WI38 (cell line): ENCODE results near the gene PRG2.
"Not testable (repeated sequence)": the region's sequence is repeated elsewhere in the genome, so short reads cannot be mapped to it uniquely, and the experiment has no call there.

ENCODE experiments used
- H3K4me3 ChIP-seq: 2 replicates; pipeline ENCODE4 v1.5.1; 2011; ENCODE audit warnings: low read depth, mild to moderate bottlenecking, control low read depth, low read length
- TF ChIP-seq, protein P1 (sequence below): IDR thresholded peaks from 2 replicates; pipeline ENCODE4 v1.5.1; 2012; ENCODE audit warnings: low read depth, mild to moderate bottlenecking, control low read depth, low read length

The PRG2 gene

DNA sequence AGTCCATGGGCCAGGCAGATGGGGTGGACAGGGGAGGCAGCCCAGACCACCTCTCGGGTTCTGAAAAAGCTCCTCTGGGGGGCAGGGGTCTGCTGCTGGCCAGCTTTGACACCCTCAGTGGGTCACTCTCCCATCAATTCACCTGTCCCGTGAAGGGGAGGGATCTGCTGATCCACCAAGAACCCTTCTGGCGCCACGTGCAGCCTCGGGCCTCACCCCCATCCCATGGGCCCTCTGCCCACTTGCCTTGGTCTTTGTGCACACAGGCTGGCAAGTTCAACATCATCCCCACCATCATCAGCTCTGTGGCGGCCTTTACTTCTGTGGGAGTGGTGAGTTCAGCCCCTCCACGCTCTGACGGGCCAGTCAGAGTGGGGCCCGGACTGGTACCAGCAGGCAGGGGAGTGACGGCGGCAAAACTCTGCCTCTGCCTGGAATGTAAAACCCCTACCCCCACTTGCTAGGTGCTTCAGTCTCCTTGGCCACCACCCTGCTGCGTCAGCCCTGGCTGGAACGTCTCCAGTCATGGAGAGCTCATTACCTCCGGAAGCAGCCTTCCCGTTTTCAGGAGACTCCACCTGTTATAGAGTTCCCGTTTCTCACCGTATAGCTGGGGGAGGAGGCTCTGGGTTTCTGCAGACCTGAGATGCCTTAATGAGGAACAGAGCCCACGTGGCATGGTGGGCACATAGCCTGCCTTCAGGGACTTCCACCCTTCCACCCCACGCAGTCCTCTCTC lies 22.2 kb downstream of the PRG2 start:
- TF ChIP-seq, protein P1, sequence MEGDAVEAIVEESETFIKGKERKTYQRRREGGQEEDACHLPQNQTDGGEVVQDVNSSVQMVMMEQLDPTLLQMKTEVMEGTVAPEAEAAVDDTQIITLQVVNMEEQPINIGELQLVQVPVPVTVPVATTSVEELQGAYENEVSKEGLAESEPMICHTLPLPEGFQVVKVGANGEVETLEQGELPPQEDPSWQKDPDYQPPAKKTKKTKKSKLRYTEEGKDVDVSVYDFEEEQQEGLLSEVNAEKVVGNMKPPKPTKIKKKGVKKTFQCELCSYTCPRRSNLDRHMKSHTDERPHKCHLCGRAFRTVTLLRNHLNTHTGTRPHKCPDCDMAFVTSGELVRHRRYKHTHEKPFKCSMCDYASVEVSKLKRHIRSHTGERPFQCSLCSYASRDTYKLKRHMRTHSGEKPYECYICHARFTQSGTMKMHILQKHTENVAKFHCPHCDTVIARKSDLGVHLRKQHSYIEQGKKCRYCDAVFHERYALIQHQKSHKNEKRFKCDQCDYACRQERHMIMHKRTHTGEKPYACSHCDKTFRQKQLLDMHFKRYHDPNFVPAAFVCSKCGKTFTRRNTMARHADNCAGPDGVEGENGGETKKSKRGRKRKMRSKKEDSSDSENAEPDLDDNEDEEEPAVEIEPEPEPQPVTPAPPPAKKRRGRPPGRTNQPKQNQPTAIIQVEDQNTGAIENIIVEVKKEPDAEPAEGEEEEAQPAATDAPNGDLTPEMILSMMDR, result no peak
- no peak overlapping the region for H3K4me3 ChIP-seq

DNA sequence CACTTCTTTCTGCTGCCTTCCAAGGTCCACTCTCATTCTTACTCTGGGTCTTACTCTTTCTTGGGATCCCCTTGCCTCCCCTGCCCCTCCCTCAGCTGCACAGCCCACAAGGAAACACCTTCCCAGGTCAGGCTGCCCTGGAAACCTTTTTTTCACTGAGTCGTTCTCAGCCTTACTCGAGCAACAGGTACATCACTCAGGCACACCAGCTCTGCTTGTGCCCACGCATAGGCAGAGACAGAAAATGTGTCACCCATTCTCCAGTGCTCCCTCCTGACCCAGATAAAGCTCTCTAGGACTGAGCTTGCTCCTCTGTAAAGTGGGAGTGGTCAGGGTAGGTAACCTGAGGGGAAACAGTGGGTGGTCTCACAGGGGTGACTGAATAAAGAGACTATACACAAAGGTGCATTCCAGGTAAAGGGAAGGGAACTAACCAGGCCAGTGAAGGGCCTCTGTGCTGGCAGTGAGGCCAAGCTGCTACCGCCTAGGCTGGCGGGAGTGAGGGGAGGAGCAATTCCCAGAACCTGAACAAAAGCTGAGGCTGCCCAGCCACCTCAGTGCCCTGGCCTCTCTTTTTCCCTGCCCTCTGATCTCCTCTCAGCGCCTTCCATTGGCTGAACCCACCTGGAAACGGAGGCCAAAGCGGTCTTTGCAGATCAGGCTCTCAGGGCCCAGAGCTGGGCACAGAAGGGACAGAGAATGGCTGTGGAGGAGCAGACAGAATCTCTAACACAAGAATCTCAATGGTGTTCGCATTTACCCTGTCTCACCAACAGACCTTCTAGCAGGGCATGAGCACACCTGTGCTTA lies 25.4 kb downstream of the PRG2 start:
- no peak overlapping the region for H3K4me3 ChIP-seq
- TF ChIP-seq, protein P1, result no peak

DNA sequence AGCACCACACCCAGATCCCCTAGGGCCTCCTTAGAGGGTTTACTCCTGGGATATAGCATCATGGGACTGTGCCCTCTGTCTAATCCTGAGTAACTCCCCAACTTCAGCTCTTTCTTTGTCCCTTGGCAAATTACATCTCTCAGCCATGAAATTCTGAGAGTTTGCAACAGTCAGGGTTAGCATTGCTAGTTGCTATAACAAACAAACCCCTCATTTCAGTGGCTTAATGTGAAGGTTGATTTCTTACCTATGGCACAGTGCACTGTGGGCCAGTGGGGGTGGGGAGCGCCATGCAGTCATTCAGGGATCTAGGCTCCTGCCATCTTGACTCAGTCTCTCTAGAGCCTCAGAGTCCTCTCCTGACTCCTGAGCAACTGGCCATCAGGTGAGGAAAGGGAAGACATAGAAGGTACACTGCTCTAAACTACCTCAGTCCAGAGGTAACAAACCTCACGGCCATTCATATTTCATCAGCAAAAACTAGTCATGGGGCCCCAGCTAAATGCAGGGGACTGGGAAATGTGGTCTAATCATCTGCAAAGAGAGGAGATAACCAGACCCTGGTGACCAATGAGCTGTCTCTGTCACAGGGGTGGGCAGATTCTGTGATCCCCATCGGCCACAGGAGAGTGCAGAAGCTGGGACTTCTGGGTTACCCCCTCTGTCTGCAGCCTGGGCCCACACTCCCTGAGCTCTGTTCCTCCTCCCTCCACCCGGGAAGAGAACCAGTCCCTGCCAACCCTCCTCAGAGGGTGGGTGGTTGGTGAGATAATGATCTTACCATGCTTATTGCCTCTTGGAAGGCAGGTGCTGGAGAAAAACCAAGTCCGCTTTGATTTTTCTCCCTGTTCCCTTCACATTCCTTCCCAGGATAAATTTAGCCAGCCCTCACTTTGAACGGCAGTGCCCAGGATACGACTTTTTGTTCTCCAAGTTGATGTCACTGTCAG lies 27.0 kb downstream of the PRG2 start:
- H3K4me3 ChIP-seq, result no peak overlapping the region
- TF ChIP-seq, protein P1, result no peak

DNA sequence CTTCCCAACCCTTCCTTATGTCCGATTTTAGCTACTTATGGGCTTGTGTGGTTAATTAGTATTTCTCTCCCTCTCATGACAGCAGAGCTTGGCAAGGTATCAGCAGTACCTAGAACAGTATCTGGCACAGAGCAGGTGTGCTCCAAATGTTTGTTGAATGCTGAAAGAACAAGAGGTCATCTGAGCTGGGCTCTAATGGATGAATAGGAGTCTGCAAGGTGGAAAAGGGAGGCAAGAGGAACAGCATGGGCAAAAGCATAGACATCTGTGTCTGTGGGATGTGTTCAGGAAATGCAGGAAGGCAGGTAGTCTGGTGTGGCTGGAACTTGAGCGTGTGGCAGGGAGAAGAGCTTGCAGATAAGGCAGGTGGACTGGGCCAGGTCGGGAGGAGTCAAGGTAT lies 28.5 kb downstream of the PRG2 start:
- TF ChIP-seq, protein P1, result no peak
- no peak overlapping the region for H3K4me3 ChIP-seq

DNA sequence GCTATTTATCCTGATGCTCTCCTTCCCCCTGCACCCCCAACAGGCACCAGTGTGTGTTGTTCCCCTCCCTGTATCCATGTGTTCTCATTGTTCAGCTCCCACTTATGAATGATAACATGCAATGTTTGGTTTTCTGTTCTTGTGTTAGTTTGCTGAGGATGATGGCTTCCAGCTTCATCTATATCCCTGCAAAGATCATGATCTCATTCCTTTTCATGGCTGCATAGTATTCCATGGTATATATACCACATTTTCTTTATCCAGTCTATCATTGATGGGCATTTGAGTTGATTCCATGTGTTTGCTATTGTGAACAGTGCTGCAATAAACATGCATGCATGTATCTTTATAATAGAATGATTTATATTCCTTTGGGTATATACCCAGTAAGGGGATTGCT lies 29.0 kb downstream of the PRG2 start:
- not testable (repeated sequence) for H3K4me3 ChIP-seq

DNA sequence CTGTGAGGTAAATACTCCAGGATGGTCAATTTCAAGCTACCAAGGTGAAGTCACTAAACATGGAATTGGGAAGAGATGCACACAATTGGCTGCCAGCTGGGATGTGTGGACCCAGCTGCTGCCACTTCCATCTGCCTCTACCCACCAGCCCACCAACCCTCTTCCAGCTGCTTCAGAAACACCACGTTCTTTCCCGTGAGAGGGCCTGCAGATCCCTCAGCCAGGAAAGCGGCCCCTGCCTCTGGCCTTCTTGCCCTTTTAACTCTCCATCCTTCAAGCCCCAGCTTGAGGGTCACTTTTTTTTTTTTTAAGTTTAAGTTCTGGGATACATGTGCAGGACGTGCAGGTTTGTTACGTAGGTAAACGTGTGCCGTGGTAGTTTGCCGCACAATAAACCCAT lies 29.5 kb downstream of the PRG2 start:
- H3K4me3 ChIP-seq, result no peak overlapping the region
- TF ChIP-seq, protein P1, result no peak

DNA sequence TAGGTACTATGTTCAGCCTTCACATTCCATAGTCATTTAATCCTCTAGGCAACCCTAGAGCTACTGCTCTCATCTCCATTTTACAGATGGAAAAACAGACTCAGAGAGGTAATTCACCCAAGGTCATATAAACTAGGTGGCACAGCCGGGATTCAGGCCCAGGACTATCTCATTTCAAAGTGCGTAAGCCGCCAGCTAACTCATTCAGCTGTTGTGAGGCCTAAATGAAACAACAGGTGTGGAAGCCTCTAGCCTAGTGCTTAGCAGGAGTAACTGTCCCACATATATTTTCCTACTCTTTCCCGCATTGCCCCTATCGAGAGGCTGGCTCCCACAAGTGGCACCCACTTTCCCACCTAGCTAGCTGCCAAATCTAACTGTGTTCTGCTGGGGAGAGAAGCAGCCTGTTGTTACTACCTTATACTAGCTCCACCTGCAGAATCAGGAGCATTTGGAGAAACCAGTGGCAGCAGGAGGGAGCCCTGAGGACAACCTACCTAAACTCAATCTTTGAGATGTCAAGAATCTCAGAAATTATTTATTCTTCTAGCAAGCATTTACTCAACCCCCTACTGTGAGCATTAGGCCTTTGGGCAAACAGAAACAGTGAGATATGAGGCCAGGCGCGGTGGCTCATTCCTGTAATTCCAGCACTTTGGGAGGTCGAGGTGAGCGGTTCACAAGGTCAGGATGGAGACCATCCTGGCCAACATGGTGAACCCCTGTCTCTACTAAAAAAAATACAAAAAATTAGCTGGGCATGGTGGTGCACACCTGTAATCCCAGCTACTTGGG lies 30.4 kb downstream of the PRG2 start:
- TF ChIP-seq, protein P1, result no peak
- H3K4me3 ChIP-seq, result no peak overlapping the region
